Activated CD4-positive, alpha-beta memory T cell treated with anti-CD3 and anti-CD28 coated beads for 36 hours (primary cell): ENCODE measurements around the gene LRRC49. TPM values are rescaled to one million over a fixed set of nuclear protein-coding genes. Genes with fewer than 3 reads are reported as not detected.
"Not testable (repeated sequence)": the region's sequence is repeated elsewhere in the genome, so short reads cannot be mapped to it uniquely, and the experiment has no call there.

Experiments used
- CTCF ChIA-PET: fragments of 350-600 bp; sonication (Branson Sonifier 250); formaldehyde crosslinking; loops from one replicate; lab custom pipeline; 2021; ENCODE audit warnings: antibody characterized with exemption, inconsistent platforms; lab: Charles Lee
- POLR2A ChIA-PET: fragments of 350-600 bp; sonication (Branson Sonifier 250); formaldehyde crosslinking; loops from one replicate; lab custom pipeline; 2021; ENCODE audit warnings: antibody characterized with exemption; lab: Charles Lee
- DNase-seq: peaks from one replicate; pipeline ENCODE4 v3.0.0-alpha.2; 2020
- H3K27ac Mint-ChIP-seq: one replicate; pipeline ENCODE4 v1.8.0; 2021; ENCODE audit warnings: mixed read lengths
- H3K27me3 Mint-ChIP-seq: one replicate; pipeline ENCODE4 v1.8.0; 2021; ENCODE audit warnings: mixed read lengths
- H3K36me3 Mint-ChIP-seq: one replicate; pipeline ENCODE4 v1.8.0; 2021; ENCODE audit warnings: mixed read lengths
- H3K4me1 Mint-ChIP-seq: one replicate; pipeline ENCODE4 v1.8.0; 2021; ENCODE audit warnings: low read depth, mixed read lengths
- H3K4me3 Mint-ChIP-seq: one replicate; pipeline ENCODE4 v1.8.0; 2021; ENCODE audit warnings: mild to moderate bottlenecking, mixed read lengths
- H3K9me3 Mint-ChIP-seq: one replicate; pipeline ENCODE4 v1.8.0; 2021; ENCODE audit warnings: mixed read lengths
- intact Hi-C: fragments of 100-400 bp; cut with micrococcal nuclease; formaldehyde crosslinking; loops from one replicate; pipeline ENCODE4 v1.15.1; 2023
- total RNA-seq, 2 experiments: library from RNA; stranded (reverse); gene quantifications; one replicate each; pipeline ENCODE4 v1.2.3, GENCODE V29; 2021

The LRRC49 gene
- total RNA-seq, 2 experiments from 2014 or later, result 0.26 to 0.46 TPM

DNA sequence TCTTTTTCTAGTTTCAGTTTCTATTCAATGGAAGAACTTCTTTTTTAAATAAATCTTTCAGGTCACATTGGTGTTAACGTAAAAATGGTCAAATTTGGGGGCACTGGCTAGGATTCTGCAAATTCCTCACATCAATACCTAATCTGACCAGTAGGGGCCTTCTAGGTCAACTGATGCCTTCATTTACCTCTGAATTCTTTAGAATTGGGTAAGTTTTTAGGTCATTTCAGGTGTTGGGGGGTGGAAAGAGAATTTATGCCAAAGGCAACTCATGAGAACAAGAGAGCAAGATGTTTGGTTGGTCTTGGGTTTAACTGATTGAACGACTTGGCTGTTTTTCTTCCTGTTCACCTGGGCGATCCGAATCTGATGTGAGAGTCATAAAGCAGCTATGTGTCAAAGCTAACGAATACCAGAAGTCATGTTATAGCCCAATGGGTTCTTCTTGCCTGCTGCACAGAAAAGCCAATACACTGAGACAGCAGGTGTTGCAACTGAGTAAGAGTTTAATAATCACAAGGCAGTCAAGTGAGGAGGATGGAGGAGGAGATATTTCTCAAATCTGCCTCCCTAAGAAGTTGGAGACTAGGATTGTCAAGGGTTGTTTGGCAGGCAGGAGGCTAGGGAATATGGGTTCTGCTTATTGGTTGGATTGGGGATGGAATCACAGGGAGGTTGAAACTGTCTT lies 15.3 kb downstream of the LRRC49 start:
- Mint-ChIP-seq H3K36me3 (no peaks in the 10 kb centered on the region), H3K27me3 (peaks cover 11% of the 10 kb centered on the region), H3K4me3 (no peak overlapping the region), H3K4me1 (no peaks in the 10 kb centered on the region), H3K9me3 (peaks cover 18% of the 10 kb centered on the region), H3K27ac (no peak overlapping the region)
- ChIA-PET POLR2A (no interaction called here), CTCF (interaction anchor here (1.3 to 1.4 kb wide), 2 partner anchors 11 to 15 kb away, joined by 3 to 4 read pairs; partner anchors contain the start of genes LRRC49 and THAP10)
- DNase-seq, result no peak
- intact Hi-C loops, result no loop called here

DNA sequence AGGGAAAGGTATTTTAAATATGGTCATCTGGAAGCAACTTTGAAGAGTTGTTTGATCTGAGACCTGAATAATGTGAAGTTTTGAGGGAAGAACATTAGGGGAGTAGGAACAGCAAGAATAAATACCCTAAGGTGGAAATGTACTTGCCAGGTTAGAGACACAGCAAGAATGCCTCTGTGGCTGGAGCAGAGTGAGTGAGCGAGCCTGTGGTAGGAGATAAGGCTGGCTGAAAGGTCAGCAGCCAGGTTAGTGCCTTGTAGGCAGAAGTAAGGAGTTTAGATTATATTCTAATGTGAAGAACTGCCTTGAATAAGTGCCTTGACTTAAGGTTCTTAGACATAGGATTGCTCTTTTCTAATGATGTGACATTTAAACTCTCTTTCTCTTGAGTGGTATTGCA lies 18.3 kb downstream of the LRRC49 start:
- Mint-ChIP-seq H3K27me3 (peaks cover 7% of the 10 kb centered on the region), H3K4me1 (no peaks in the 10 kb centered on the region), H3K27ac (no peak overlapping the region), H3K9me3 (peaks cover 18% of the 10 kb centered on the region), H3K36me3 (no peaks in the 10 kb centered on the region), H3K4me3 (no peak overlapping the region)
- DNase-seq, result no peak
- POLR2A ChIA-PET, result no interaction called here
- CTCF ChIA-PET, result no interaction called here
- intact Hi-C loops, result no loop called here

DNA sequence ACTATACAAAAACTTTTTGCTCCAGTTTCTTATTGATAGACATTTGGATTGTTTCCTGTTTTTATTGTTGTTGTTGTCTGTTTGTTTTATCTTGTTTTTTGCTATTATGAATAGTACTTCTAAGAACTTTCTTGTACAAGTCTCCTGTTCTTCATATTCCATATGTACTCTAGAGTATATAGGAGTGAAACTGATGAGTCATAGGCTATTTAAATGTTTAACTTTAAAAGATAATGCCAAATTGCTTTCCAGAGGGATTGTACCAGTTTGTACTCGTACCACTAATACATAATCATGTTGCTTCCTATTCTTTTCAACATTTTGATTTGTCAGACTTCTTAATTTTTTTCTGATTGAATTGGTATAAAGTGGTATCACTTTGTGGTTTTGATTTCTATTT lies 19.6 kb downstream of the LRRC49 start:
- POLR2A ChIA-PET, result no interaction called here
- intact Hi-C loops, result no loop called here
- H3K27me3 Mint-ChIP-seq, result peaks cover 2% of the 10 kb centered on the region
- H3K9me3 Mint-ChIP-seq, result peaks cover 14% of the 10 kb centered on the region
- H3K36me3 Mint-ChIP-seq, result no peaks in the 10 kb centered on the region
- CTCF ChIA-PET, result no interaction called here
- no peak overlapping the region for H3K4me3 Mint-ChIP-seq
- H3K27ac Mint-ChIP-seq, result no peak overlapping the region
- DNase-seq, result no peak
- H3K4me1 Mint-ChIP-seq, result no peaks in the 10 kb centered on the region

DNA sequence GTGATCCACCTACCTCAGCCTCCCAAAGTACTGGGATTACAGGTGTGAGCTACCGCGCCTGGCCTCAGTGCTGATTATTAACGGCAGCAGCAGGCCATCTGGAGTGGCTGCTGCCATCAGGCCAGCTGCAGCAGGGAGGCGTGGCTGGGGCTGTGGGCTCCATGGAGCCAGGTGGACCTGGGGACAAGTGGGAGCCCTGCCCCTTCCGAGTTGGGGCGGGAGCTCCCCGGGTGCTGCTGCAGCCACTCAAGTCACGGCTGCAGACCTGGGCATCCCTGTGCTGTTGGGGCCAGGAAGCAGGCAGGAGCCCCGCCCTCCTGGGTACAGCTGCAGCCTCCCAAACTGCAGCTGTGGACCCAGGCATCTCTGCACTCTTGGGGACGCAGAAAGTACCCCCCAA lies 23.9 kb downstream of the LRRC49 start:
- no peaks in the 10 kb centered on the region for H3K36me3 Mint-ChIP-seq
- H3K4me1 Mint-ChIP-seq, result no peaks in the 10 kb centered on the region
- CTCF ChIA-PET, result no interaction called here

DNA sequence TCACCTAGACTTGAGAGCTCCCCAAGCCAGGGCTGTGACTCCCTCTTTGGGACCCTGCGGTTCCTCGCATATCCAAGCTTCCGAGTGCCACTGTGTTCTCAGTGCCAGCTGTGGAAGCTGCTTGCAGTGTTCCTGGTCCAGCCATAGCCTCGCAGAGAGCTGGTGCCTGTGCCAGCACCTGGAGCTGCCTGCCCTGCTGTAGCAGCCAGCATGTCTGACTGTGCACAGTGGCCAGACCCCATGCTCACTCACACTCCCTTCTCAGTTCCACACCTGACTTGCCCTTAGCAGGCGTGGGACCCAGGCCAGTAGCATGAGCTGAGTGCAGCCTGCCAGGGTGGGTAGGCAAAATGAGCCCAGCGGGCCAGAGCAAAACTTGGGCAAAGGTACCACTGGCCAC lies 25.3 kb downstream of the LRRC49 start:
- Mint-ChIP-seq H3K9me3 (peaks cover 2% of the 10 kb centered on the region), H3K4me1 (no peaks in the 10 kb centered on the region), H3K4me3 (no peak overlapping the region)

More for the DNA sequence above, 23.9 kb downstream of the LRRC49 start:
- H3K27ac Mint-ChIP-seq, result no peak overlapping the region
- intact Hi-C loops, result no loop called here
- no peaks in the 10 kb centered on the region for H3K9me3 Mint-ChIP-seq
- H3K27me3 Mint-ChIP-seq, result peaks cover 4% of the 10 kb centered on the region
- no peak for DNase-seq
- POLR2A ChIA-PET, result no interaction called here
- H3K4me3 Mint-ChIP-seq, result no peak overlapping the region

DNA sequence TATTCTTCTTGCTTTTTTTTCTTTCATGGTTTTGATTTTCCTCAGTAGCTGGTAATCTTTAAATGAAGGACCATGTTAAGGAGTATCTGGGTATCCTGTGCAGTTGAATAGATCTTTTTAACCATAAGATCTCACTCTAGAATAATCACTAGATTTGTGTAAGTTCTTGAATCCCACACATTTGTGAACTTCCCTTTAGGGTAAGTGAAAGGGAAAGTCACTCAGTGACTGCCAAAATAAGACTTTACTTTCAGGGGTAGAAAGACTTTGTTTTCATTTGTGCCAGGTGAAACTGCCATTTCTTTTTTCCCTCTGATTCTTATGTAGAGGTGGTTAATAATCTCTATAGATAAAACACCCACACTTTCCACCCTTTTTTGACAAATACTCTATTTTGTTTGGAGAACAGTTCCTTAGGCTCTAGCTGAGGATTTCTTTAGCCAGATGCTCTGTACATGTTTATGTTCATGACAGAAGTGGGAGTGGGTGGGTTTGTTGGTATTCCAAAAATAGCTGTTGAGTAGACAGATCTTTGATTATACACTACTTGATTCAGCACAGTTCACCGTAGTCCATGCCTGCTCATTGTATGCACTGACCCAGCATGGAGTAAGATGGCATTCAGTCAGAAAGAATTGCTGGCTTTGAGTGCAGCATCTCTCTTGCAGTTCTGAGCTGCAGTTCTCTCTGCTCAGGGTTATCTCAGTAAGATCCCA lies 28.5 kb downstream of the LRRC49 start:
- no peaks in the 10 kb centered on the region for H3K4me1 Mint-ChIP-seq
- CTCF ChIA-PET, result no interaction called here
- intact Hi-C loops, result no loop called here
- POLR2A ChIA-PET, result no interaction called here
- no peak overlapping the region for H3K27ac Mint-ChIP-seq
- DNase-seq, result no peak
- H3K27me3 Mint-ChIP-seq, result peaks cover 20% of the 10 kb centered on the region
- peaks cover 2% of the 10 kb centered on the region for H3K36me3 Mint-ChIP-seq
- H3K9me3 Mint-ChIP-seq, result peaks cover 2% of the 10 kb centered on the region
- no peak overlapping the region for H3K4me3 Mint-ChIP-seq

More for the DNA sequence above, 25.3 kb downstream of the LRRC49 start:
- POLR2A ChIA-PET, result no interaction called here
- H3K36me3 Mint-ChIP-seq, result peaks cover 2% of the 10 kb centered on the region
- intact Hi-C loops, result no loop called here
- H3K27me3 Mint-ChIP-seq, result peaks cover 11% of the 10 kb centered on the region
- H3K27ac Mint-ChIP-seq, result no peak overlapping the region
- CTCF ChIA-PET, result no interaction called here
- DNase-seq, result no peak

DNA sequence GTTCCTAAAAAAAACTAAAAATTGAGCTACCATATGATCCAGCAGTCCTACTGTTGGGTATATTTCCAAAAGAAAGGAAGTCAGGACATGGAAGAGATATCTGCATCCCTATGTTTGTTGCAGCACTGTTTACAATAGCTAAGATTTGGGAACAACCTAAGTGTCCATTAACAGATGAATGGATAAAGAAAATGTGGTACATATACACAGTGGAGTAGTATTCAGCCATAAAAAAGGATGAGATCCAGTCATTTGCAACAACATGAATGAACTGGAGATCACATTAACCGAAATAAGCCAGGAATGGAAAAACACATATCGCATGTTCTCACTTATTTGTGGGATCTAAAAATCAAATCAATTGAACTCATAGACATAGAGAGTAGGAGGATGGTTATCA lies 29.5 kb downstream of the LRRC49 start:
- no peak for DNase-seq
- Mint-ChIP-seq H3K9me3 (peaks cover 2% of the 10 kb centered on the region), H3K4me1 (no peaks in the 10 kb centered on the region), H3K27ac (no peak overlapping the region), H3K36me3 (peaks cover 2% of the 10 kb centered on the region), H3K27me3 (peaks cover 23% of the 10 kb centered on the region), H3K4me3 (no peak overlapping the region)
- intact Hi-C loops, result no loop called here
- ChIA-PET CTCF (no interaction called here), POLR2A (no interaction called here)

DNA sequence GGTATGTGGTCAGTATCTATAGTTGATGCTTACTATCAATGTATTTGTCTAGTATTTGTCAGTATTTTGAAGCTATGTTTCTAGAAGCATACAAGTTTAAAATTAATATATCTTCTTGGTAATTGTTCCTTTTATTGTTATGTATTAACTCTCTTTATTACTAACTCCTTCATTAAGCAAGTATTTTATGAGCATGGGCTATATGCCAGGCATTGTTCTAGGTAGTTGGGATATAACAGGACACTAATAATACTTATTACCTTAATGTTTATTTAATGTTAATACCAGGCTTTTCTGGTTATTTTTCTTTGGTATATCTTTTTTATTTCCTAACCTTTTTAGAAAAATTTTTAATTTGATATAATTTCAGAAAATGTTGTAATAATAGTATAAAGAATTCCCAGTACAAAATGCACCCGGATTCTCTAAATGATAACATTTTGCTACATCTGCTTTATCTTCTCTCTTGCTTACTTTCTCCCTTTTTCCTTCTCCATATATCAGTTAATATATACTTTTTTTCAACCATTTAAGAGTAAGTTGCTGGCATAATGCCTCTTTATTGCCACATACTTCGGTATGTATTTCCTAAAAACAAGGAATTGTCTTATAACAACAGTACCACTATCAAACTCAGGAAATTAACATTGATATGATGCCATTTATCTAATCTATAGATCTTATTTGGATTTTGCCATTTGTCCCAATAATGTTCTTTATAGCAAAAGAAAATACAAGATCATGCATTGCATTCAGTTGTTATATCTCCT lies 30.9 kb downstream of the LRRC49 start:
- POLR2A ChIA-PET, result no interaction called here
- H3K27me3 Mint-ChIP-seq, result peaks cover 23% of the 10 kb centered on the region

DNA sequence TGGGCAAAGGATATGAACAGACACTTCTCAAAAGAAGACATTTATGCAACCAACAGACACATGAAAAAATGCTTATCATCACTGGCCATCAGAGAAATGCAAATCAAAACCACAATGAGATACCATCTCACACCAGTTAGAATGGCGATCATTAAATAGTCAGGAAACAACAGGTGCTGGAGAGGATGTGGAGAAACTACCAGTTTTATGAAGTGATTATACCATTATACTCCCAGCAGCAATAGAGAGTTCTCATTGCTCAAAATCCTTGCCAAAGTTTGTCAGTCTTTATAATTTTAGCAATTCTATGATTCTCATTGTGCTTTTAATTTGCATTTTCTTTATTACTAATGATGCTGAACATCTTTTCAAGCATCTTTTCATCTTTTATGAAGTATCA lies 34.3 kb downstream of the LRRC49 start:
- CTCF ChIA-PET, H3K4me3 Mint-ChIP-seq, intact Hi-C loops, H3K36me3 Mint-ChIP-seq, H3K27ac Mint-ChIP-seq, H3K9me3 Mint-ChIP-seq, H3K4me1 Mint-ChIP-seq, POLR2A ChIA-PET, DNase-seq: not testable (repeated sequence)
- peaks cover 29% of the 10 kb centered on the region for H3K27me3 Mint-ChIP-seq

More for the DNA sequence above, 30.9 kb downstream of the LRRC49 start:
- peaks cover 2% of the 10 kb centered on the region for H3K9me3 Mint-ChIP-seq
- no peak overlapping the region for H3K27ac Mint-ChIP-seq
- CTCF ChIA-PET, result no interaction called here
- DNase-seq, result no peak
- intact Hi-C loops, result no loop called here
- no peak overlapping the region for H3K4me3 Mint-ChIP-seq
- H3K4me1 Mint-ChIP-seq, result no peaks in the 10 kb centered on the region
- peaks cover 2% of the 10 kb centered on the region for H3K36me3 Mint-ChIP-seq

DNA sequence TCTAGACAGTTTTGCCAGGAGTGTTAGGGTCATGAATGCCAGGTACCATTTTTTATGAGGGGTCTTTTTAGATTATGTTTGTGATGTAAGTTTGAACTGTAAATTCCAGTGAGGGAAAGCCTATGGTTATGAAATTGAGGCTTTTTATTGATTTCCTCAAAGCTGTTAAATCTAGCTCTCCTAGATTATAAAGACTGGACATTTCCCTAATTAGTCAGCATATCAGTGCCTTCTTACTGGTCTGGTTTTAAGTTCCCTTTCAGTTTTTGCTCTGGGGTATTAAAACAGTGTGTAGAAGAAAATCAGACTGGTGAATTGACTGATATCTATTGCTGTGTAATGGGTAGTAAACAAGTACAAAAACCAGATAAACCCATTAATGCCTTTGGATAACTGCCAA lies 39.2 kb downstream of the LRRC49 start:
- no peak for DNase-seq
- ChIA-PET CTCF (no interaction called here), POLR2A (no interaction called here)
- no peaks in the 10 kb centered on the region for H3K9me3 Mint-ChIP-seq
- H3K4me3 Mint-ChIP-seq, result no peak overlapping the region
- intact Hi-C loops, result no loop called here
- no peak overlapping the region for H3K27ac Mint-ChIP-seq
- peaks cover 16% of the 10 kb centered on the region for H3K27me3 Mint-ChIP-seq
- H3K4me1 Mint-ChIP-seq, result no peaks in the 10 kb centered on the region
- peaks cover 2% of the 10 kb centered on the region for H3K36me3 Mint-ChIP-seq

DNA sequence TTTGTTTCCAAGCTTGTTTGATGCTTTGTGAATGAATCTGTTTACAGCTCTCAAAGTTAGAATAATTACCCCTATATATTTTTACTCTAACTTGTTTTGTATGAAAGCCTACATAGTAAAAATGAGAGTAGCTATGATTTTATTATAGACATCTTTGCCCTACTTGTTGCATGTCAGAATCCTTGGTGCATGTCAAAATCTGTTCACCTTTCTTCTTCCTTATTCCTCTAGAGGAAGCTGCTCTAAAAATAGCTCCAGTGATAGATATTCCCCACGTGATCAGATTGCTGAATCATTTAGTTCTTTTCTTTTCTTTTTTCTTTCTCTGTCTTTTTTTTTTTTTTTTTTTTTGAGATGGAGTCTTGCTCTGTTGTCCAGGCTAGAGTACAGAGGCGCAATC lies 39.8 kb downstream of the LRRC49 start:
- H3K27ac Mint-ChIP-seq, result no peak overlapping the region
- H3K4me1 Mint-ChIP-seq, result no peaks in the 10 kb centered on the region
- H3K9me3 Mint-ChIP-seq, result no peaks in the 10 kb centered on the region
- H3K27me3 Mint-ChIP-seq, result peaks cover 15% of the 10 kb centered on the region
- CTCF ChIA-PET, result no interaction called here
- H3K36me3 Mint-ChIP-seq, result peaks cover 2% of the 10 kb centered on the region
- intact Hi-C loops, result no loop called here
- no peak for DNase-seq
- POLR2A ChIA-PET, result no interaction called here
- no peak overlapping the region for H3K4me3 Mint-ChIP-seq

DNA sequence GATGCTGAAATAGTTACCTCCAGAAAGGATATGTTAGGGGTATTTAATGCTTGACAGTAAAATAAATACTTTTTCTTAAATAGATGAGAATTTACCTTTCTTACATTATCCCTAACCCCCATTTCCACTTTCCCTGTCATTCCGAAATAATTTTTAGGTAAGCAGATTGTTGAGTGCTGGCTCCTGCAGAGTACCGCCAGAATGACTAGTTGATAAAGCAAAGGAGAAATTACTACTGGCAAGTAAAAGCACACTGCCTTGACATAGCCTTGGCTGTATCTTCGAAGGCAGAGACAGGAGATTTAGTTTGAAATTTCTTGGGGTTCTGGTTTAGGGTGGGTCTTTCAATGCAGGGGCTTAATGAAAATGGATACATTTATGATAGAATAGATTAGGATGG lies 40.8 kb downstream of the LRRC49 start:
- intact Hi-C loops, result no loop called here
- Mint-ChIP-seq H3K9me3 (no peaks in the 10 kb centered on the region), H3K4me1 (no peaks in the 10 kb centered on the region), H3K36me3 (peaks cover 2% of the 10 kb centered on the region), H3K4me3 (no peak overlapping the region), H3K27ac (no peak overlapping the region), H3K27me3 (peaks cover 17% of the 10 kb centered on the region)
- ChIA-PET POLR2A (no interaction called here), CTCF (no interaction called here)
- no peak for DNase-seq
